PC-3 (cell line): ENCODE data around the gene ADD3. TPM values are rescaled to one million over a fixed set of nuclear protein-coding genes. Genes with fewer than 3 reads are reported as not detected.
A peak's percentile ranks its signal among the peaks of the same experiment; 100 is the strongest.

Experiments used
- ATAC-seq: fragments of 200-7000 bp; cut with Tn5 transposase; 2 replicates; pipeline ENCODE4 v1.9.1; 2020; ENCODE audit warnings: mild to moderate bottlenecking, moderate library complexity
- BruUV-seq: library from RNA; stranded (reverse); fragments of 400-500 nt; replicated peaks from 2 replicates; lab custom pipeline; 2021; lab: Mats Ljungman, UMichigan
- CTCF ChIA-PET: fragments of 300-600 bp; sonication (Branson Sonifier 250); formaldehyde crosslinking; loops from one replicate; lab custom pipeline; 2022; ENCODE audit warnings: antibody characterized with exemption; lab: Charles Lee
- POLR2A ChIA-PET: fragments of 300-600 bp; sonication (Branson Sonifier 250); formaldehyde crosslinking; loops from one replicate; lab custom pipeline; 2022; ENCODE audit warnings: antibody characterized with exemption; ENCODE audit not compliant: unreplicated experiment; lab: Charles Lee
- DNase-seq: peaks from one replicate; pipeline ENCODE4 v3.0.0-alpha.2; 2015
- H2AFZ ChIP-seq: fragments of 300-600 bp; sonication (generic); 2 replicates; pipeline ENCODE4 v1.6.0; 2016; ENCODE audit warnings: antibody characterized with exemption, low read length
- H3F3A ChIP-seq: fragments of 300-600 bp; sonication (generic); one replicate; pipeline ENCODE4 v1.6.0; 2017; ENCODE audit warnings: antibody characterized with exemption, low read length, control low read depth, mild to moderate bottlenecking; ENCODE audit not compliant: unreplicated experiment
- H3K27ac ChIP-seq: fragments of 300-600 bp; sonication (generic); 2 replicates; pipeline ENCODE4 v1.5.1; 2016; ENCODE audit warnings: mild to moderate bottlenecking, low read length
- H3K27me3 ChIP-seq: fragments of 300-600 bp; sonication (generic); 2 replicates; pipeline ENCODE4 v1.6.1; 2016; ENCODE audit warnings: low read length, mixed read lengths
- H3K36me3 ChIP-seq: fragments of 300-600 bp; sonication (generic); 2 replicates; pipeline ENCODE4 v1.6.1; 2016; ENCODE audit warnings: low read depth, mixed run types, low read length, mixed read lengths
- H3K4me1 ChIP-seq: fragments of 300-600 bp; sonication (generic); 2 replicates; pipeline ENCODE4 v1.5.1; 2016; ENCODE audit warnings: low read length; ENCODE audit not compliant: insufficient read depth
- H3K4me2 ChIP-seq: fragments of 300-600 bp; sonication (generic); 2 replicates; pipeline ENCODE4 v1.6.0; 2016; ENCODE audit warnings: low read length
- H3K4me3 ChIP-seq: fragments of 300-600 bp; sonication (generic); 2 replicates; pipeline ENCODE4 v1.5.1; 2016; ENCODE audit warnings: mild to moderate bottlenecking, low read length, mixed read lengths
- H3K79me2 ChIP-seq: fragments of 300-600 bp; sonication (generic); 2 replicates; pipeline ENCODE4 v1.6.1; 2017; ENCODE audit warnings: low read length, mixed read lengths
- H3K9ac ChIP-seq: fragments of 300-600 bp; sonication (generic); 2 replicates; pipeline ENCODE4 v1.6.0; 2016; ENCODE audit warnings: mild to moderate bottlenecking, low read length
- H3K9me2 ChIP-seq: fragments of 300-600 bp; sonication (generic); replicated peaks from 2 replicates; pipeline ENCODE4 v1.6.1; 2016; ENCODE audit warnings: mixed run types, low read length, mixed read lengths
- H3K9me3 ChIP-seq: fragments of 300-600 bp; sonication (generic); 2 replicates; pipeline ENCODE4 v1.6.1; 2016; ENCODE audit warnings: low read length, mixed read lengths
- H4K20me1 ChIP-seq: fragments of 300-600 bp; sonication (generic); 2 replicates; pipeline ENCODE4 v1.6.1; 2016; ENCODE audit warnings: low read length, mixed read lengths
- EZH2 ChIP-seq: fragments of 300-600 bp; sonication (generic); IDR thresholded peaks from one replicate; pipeline ENCODE4 v1.6.1; 2017; ENCODE audit warnings: antibody characterized with exemption, mild to moderate bottlenecking, low read length; ENCODE audit not compliant: unreplicated experiment
- EZH2phosphoT487 ChIP-seq: fragments of 300-600 bp; sonication (generic); IDR thresholded peaks from 2 replicates; pipeline ENCODE4 v1.6.1; 2018; ENCODE audit warnings: mild to moderate bottlenecking, antibody characterized with exemption, low read length, borderline replicate concordance
- intact Hi-C: fragments of 100-400 bp; cut with micrococcal nuclease; formaldehyde crosslinking; loops from 2 replicates; pipeline ENCODE4 v1.9.0; 2023
- total RNA-seq: library from RNA; depleted of rRNA; stranded (reverse); fragments of >200 nt; gene quantifications from 2 replicates; pipeline ENCODE4 v1.2.3, GENCODE V29; 2014
- TF ChIP-seq, protein P1 (sequence below): fragments of 300-600 bp; sonication (generic); conservative IDR thresholded peaks from 2 replicates; pipeline ENCODE4 v1.5.1; 2017; ENCODE audit warnings: antibody characterized with exemption, low read depth, mild to moderate bottlenecking, low read length

ADD3 gene
- total RNA-seq, 1 experiment from 2014 or later = 25.7 TPM

DNA sequence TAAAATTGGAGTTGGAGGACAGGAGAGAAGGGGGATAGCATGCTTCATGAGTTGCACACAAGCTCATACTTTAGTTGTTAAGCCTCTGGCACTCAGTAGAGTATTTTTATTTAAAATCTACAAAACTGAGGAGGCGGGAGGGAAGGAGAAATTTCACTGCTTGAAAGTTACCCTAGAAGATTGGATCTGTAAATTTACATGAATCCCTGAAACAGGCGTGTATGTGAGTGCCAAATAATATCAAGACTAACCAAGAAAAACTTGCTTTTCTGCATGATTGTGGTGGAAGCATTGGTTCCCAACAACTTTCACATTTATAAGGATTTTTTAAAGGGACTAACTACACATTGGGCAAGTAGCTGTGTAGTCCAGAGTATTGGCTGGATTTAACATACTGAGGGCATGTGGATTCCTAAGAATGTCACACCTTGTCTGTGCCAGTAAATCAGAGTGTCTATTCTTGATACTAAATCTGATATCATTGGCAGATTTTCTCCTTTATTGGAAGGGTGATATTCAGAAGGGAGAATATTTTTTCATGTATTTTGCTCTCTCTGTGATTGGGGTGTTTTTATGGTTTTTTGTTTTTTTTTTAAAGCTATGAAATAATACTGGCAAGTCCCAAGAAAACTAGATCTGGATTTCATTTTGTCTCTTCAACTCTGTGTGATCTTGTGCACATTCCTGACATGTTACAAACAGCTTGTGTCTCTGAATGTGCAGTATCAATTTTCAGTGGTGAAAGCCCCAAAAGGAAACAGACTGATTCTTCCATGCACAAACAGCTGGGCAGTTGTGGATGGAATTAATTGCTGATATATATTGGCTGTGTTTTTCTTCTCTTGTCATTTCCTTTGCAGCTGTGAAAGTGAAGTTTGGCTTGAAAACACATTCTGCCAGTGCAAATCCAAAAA lies 67.2 kb downstream of the ADD3 start:
- no peak overlapping the region for H3K9ac ChIP-seq
- ChIA-PET CTCF (interaction anchor here (0.7 kb wide), 1 partner anchor 18 kb away, joined by 3 read pairs; no protein-coding TSS in a partner anchor), POLR2A (no interaction called here)
- no peaks in the 10 kb centered on the region for H3F3A ChIP-seq
- 0 out of 2 replicates have a peak, but pooled peaks cover 4% of the 10 kb centered on the region for H3K79me2 ChIP-seq
- DNase-seq = peak; percentile 35
- peaks cover 33% of the 10 kb centered on the region for H3K4me1 ChIP-seq
- ATAC-seq = no peak
- H3K27ac ChIP-seq = no peak overlapping the region; the same call in 1 of the 2 replicates
- H3K4me2 ChIP-seq = peak overlapping the region; percentile 33; the same call in 1 of the 2 replicates
- H3K4me3 ChIP-seq = no peak overlapping the region
- no TSS peak for BruUV-seq
- no peaks in the 10 kb centered on the region for H4K20me1 ChIP-seq
- no peak overlapping the region for H2AFZ ChIP-seq
- TF ChIP-seq EZH2 = no peak
- TF ChIP-seq, protein P1, sequence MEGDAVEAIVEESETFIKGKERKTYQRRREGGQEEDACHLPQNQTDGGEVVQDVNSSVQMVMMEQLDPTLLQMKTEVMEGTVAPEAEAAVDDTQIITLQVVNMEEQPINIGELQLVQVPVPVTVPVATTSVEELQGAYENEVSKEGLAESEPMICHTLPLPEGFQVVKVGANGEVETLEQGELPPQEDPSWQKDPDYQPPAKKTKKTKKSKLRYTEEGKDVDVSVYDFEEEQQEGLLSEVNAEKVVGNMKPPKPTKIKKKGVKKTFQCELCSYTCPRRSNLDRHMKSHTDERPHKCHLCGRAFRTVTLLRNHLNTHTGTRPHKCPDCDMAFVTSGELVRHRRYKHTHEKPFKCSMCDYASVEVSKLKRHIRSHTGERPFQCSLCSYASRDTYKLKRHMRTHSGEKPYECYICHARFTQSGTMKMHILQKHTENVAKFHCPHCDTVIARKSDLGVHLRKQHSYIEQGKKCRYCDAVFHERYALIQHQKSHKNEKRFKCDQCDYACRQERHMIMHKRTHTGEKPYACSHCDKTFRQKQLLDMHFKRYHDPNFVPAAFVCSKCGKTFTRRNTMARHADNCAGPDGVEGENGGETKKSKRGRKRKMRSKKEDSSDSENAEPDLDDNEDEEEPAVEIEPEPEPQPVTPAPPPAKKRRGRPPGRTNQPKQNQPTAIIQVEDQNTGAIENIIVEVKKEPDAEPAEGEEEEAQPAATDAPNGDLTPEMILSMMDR = no peak
- H3K9me2 ChIP-seq = no peaks in the 10 kb centered on the region
- H3K27me3 ChIP-seq = no peaks in the 10 kb centered on the region
- no peaks in the 10 kb centered on the region for H3K36me3 ChIP-seq
- no peaks in the 10 kb centered on the region for H3K9me3 ChIP-seq
- intact Hi-C loops = no loop called here

DNA sequence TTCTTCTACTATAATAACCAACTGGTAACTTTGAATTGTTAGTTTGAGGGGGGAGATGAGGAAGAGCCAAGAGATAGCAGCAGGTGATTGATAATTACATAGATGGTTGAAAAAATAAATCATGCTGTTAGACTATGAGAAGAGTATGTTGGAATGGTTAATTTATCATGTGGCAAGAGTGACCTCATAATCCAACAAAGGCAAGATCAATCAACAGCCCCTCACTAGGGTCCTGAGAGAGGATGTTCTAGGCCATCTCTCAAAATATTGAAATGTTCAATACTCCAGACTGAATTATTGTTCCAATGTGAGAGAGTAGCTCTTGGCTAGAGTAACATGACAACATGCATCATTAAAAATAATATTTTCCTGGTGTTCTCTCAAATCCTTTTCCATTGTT lies 67.9 kb downstream of the ADD3 start:
- Histone ChIP-seq H3K4me1 (peaks cover 33% of the 10 kb centered on the region), H3F3A (no peaks in the 10 kb centered on the region), H3K9me2 (no peaks in the 10 kb centered on the region), H3K4me3 (no peak overlapping the region), H3K4me2 (peak overlapping the region; percentile 33; the same call in 1 of the 2 replicates), H3K9me3 (no peaks in the 10 kb centered on the region), H3K9ac (no peak overlapping the region), H3K27ac (no peak overlapping the region), H3K79me2 (0 out of 2 replicates have a peak, but pooled peaks cover 4% of the 10 kb centered on the region), H3K36me3 (no peaks in the 10 kb centered on the region), H2AFZ (no peak overlapping the region), H4K20me1 (no peaks in the 10 kb centered on the region), H3K27me3 (no peaks in the 10 kb centered on the region)
- intact Hi-C loops = no loop called here
- no peak for ATAC-seq
- ChIA-PET CTCF (interaction anchor here (0.6 kb wide), 1 partner anchor 110 kb away, joined by 9 read pairs; no protein-coding TSS in a partner anchor), POLR2A (no interaction called here)
- DNase-seq = no peak
- TF ChIP-seq EZH2 (no peak), EZH2phosphoT487 (no peak)
- TF ChIP-seq, protein P1 = no peak
- no TSS peak for BruUV-seq
